A549 (cell line): ENCODE measurements around the gene STARD9. TPM values are rescaled to one million over a fixed set of nuclear protein-coding genes. Genes with fewer than 3 reads are reported as not detected.

Source experiments
- ATAC-seq, 2 experiments: fragments of 200-7000 bp in 1 of 2; fragments of >200 bp in 1 of 2; cut with Nextera tagmentation in 1 of 2; cut with Tn5 transposase in 1 of 2; 3 replicates each; pipeline versions ENCODE4 v1.8.0 to v1.9.1; 2018 to 2020; ENCODE audit warnings: mild to moderate bottlenecking in 1 of 2, moderate library complexity in 1 of 2
- CTCF ChIA-PET: fragments of 300-600 bp; sonication (Branson Sonifier 250); formaldehyde crosslinking; extraction: SDS; loops from one replicate; lab custom pipeline; 2021; ENCODE audit warnings: antibody characterized with exemption, inconsistent platforms; lab: Yijun Ruan, JAX
- POLR2A ChIA-PET: fragments of 350-600 bp; formaldehyde crosslinking; extraction: SDS; loops from one replicate; lab custom pipeline; 2021; ENCODE audit warnings: antibody characterized with exemption, inconsistent platforms; lab: Yijun Ruan, JAX
- DNase-seq, 2 experiments: peaks; one replicate each; pipeline versions ENCODE4 v3.0.0 to v3.0.0-alpha.2; 2011 to 2016; ENCODE audit warnings: low read depth in 1 of 2, low spot score in 1 of 2
- FAIRE-seq: peaks from 2 replicates; lab custom pipeline; 2011; peaks lifted over from hg19 to GRCh38; lab: Jason Lieb, UNC
- H3K27ac ChIP-seq, 2 experiments: fragments of >200 bp; sonication (Bioruptor Twin); formaldehyde crosslinking; 3 replicates each; pipeline ENCODE4 v1.5.1; 2016 to 2017
- H3K4me1 ChIP-seq: fragments of >200 bp; sonication (Bioruptor Twin); formaldehyde crosslinking; 3 replicates; pipeline ENCODE4 v1.6.1; 2016
- H3K4me2 ChIP-seq: fragments of >200 bp; sonication (Bioruptor Twin); formaldehyde crosslinking; 3 replicates; pipeline ENCODE4 v1.6.1; 2016
- H3K4me3 ChIP-seq: fragments of >200 bp; sonication (Bioruptor Twin); formaldehyde crosslinking; 3 replicates; pipeline ENCODE4 v1.5.1; 2016
- H3K9me3 ChIP-seq: fragments of >200 bp; sonication (Bioruptor Twin); formaldehyde crosslinking; 3 replicates; pipeline ENCODE4 v1.6.1; 2016
- CBX2 ChIP-seq: fragments of 200-600 bp; sonication (generic); IDR thresholded peaks from 2 replicates; pipeline ENCODE4 v1.6.1; 2016; ENCODE audit warnings: low read depth, mild to moderate bottlenecking, borderline replicate concordance
- CHD4 ChIP-seq: fragments of 200-600 bp; sonication (generic); IDR thresholded peaks from 2 replicates; pipeline ENCODE4 v1.6.1; 2016; ENCODE audit warnings: antibody characterized with exemption, mild to moderate bottlenecking, borderline replicate concordance
- EP300 ChIP-seq, 2 experiments: fragments of >200 bp; sonication (Bioruptor Twin); formaldehyde crosslinking; IDR thresholded peaks; 2 replicates in 1 of 2; 3 replicates in 1 of 2; pipeline ENCODE4 v1.6.1; 2016 to 2017
- ESRRA ChIP-seq: fragments of 150-350 bp; IDR thresholded peaks from 2 replicates; pipeline ENCODE4 v1.6.1; 2014; ENCODE audit warnings: mild to moderate bottlenecking, low read length, borderline replicate concordance
- FOSL2 ChIP-seq, 2 experiments: fragments of 450-650 bp in 1 of 2; fragments of >200 bp in 1 of 2; sonication (Bioruptor Twin) in 1 of 2; formaldehyde crosslinking; IDR thresholded peaks; 2 replicates each; pipeline versions ENCODE4 v1.5.0 to v1.6.1; 2016 to 2020; ENCODE audit warnings: mild to moderate bottlenecking in 1 of 2, moderate library complexity in 1 of 2
- HOXB5 ChIP-seq: fragments of 250-450 bp; sonication (Bioruptor Pico); IDR thresholded peaks from 2 replicates; pipeline ENCODE4 v1.5.0; 2020; ENCODE audit warnings: mild to moderate bottlenecking, moderate library complexity
- KDM1A ChIP-seq: fragments of 200-600 bp; sonication (generic); IDR thresholded peaks from 2 replicates; pipeline ENCODE4 v1.6.1; 2016; ENCODE audit warnings: low read depth, mild to moderate bottlenecking
- NPAS2 ChIP-seq: fragments of 250-450 bp; sonication (Bioruptor Pico); IDR thresholded peaks from 2 replicates; pipeline ENCODE4 v1.8.0; 2022; ENCODE audit warnings: mild to moderate bottlenecking, moderate library complexity, borderline replicate concordance
- PHF8 ChIP-seq: fragments of 200-600 bp; sonication (generic); IDR thresholded peaks from 2 replicates; pipeline ENCODE4 v1.6.1; 2016; ENCODE audit warnings: low read depth, mild to moderate bottlenecking, antibody characterized with exemption, moderate library complexity, borderline replicate concordance
- POLR2A ChIP-seq: IDR thresholded peaks from 2 replicates; pipeline ENCODE4 v1.6.1; 2012; ENCODE audit warnings: mild to moderate bottlenecking, low read length
- POLR2AphosphoS2 ChIP-seq: conservative IDR thresholded peaks from 2 replicates; pipeline ENCODE4 v1.6.1; 2012; ENCODE audit warnings: low read length, improper control_type of control experiment, inconsistent platforms
- RAD21 ChIP-seq, 2 experiments: fragments of >200 bp in 1 of 2; sonication (Bioruptor Twin) in 1 of 2; formaldehyde crosslinking in 1 of 2; IDR thresholded peaks in 1 of 2; conservative IDR thresholded peaks in 1 of 2; 2 replicates in 1 of 2; 3 replicates in 1 of 2; pipeline ENCODE4 v1.6.1; 2012 to 2018; ENCODE audit warnings: inconsistent platforms in 1 of 2
- RFX5 ChIP-seq: fragments of 450-650 bp; IDR thresholded peaks from 2 replicates; pipeline ENCODE4 v1.7.1; 2014; ENCODE audit warnings: antibody characterized with exemption, mild to moderate bottlenecking, moderate library complexity
- ZFP36 ChIP-seq: fragments of 450-650 bp; IDR thresholded peaks from 2 replicates; pipeline ENCODE4 v1.6.1; 2014; ENCODE audit warnings: borderline replicate concordance; ENCODE audit not compliant: partially characterized antibody
- WGBS: methylation state at CpG from one replicate; pipeline ENCODE4 v1.1.6; 2017; ENCODE audit errors: missing lambda C conversion rate; 5-methylcytosine and 5-hydroxymethylcytosine counted together
- polyA plus RNA-seq, 4 experiments: library from polyadenylated mRNA; depleted of rRNA in 3 of 4; stranded (reverse); fragments of >200 nt; fragmentation: RNase III in 1 of 4; extraction: RNeasy Plus Mini Kit Qiagen cat#74134 plus additional on column Dnase treatment in 1 of 4; gene quantifications; 2 replicates in 3 of 4; 3 replicates in 1 of 4; pipeline ENCODE4 v1.2.3, GENCODE V29; 2011 to 2017
- TF ChIP-seq, protein P1 (sequence below): fragments of 150-350 bp; IDR thresholded peaks from 2 replicates; pipeline ENCODE4 v1.6.1; 2014; ENCODE audit warnings: low read depth, mild to moderate bottlenecking, low read length
- TF ChIP-seq, protein P2 (sequence below): IDR thresholded peaks from 2 replicates; pipeline ENCODE4 v1.6.1; 2012
- TF ChIP-seq, protein P3 (sequence below): fragments of 450-650 bp; IDR thresholded peaks from 2 replicates; pipeline ENCODE4 v1.6.1; 2014; ENCODE audit warnings: antibody characterized with exemption
- TF ChIP-seq, protein P4 (sequence below): fragments of 250-450 bp; sonication (Bioruptor Pico); IDR thresholded peaks from 2 replicates; pipeline ENCODE4 v1.5.0; 2021; ENCODE audit warnings: mild to moderate bottlenecking, moderate library complexity, borderline replicate concordance

STARD9 gene
- polyA plus RNA-seq, 2 of the 4 experiments (the other 2 are of a cell fraction), result 1.2 TPM

DNA sequence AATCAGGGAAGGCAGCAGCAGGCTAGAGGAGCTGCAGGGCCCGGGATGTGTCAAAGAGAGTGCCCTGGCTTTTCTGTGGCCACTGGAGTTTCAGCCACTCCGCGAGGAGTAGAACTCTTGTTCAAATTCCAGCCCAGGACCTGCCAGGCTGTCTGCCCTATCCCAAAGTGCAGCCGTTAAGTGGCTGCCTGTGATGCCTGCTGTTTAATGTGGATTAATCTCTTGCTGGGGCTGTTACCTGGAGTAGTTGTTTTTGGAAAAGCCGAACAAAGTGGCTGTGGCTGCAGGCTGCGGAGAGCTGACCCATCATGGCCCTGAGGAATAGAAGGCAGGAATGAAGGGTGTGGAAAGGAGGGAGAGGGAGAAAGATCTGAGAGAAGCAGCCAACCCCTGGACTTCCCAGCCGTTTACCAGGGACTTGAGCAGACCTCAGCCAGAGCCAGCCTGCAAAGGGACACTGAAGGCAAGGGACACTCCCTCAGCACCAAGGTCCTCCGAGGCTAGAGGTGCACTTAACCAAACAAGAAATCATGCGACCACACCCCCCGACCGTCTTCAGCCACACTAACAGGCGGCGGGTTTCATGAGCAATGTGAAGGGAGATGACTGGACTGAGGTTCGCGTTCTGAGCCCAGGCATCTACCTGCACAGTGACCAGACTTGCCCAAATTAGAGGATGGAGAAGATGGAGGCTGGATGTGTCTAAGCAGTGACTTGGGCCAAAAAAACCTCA, 156.9 kb downstream of the STARD9 start (continued):
- TF ChIP-seq, protein P1, sequence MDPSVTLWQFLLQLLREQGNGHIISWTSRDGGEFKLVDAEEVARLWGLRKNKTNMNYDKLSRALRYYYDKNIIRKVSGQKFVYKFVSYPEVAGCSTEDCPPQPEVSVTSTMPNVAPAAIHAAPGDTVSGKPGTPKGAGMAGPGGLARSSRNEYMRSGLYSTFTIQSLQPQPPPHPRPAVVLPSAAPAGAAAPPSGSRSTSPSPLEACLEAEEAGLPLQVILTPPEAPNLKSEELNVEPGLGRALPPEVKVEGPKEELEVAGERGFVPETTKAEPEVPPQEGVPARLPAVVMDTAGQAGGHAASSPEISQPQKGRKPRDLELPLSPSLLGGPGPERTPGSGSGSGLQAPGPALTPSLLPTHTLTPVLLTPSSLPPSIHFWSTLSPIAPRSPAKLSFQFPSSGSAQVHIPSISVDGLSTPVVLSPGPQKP, result no peak
- TF ChIP-seq RAD21 (conservative IDR thresholded peaks at IDR 0.05 in 1 of 2, IDR thresholded peaks at IDR 0.05 in 1 of 2), result no peak
- no peak for TF ChIP-seq RFX5
- no peak for TF ChIP-seq ESRRA

DNA sequence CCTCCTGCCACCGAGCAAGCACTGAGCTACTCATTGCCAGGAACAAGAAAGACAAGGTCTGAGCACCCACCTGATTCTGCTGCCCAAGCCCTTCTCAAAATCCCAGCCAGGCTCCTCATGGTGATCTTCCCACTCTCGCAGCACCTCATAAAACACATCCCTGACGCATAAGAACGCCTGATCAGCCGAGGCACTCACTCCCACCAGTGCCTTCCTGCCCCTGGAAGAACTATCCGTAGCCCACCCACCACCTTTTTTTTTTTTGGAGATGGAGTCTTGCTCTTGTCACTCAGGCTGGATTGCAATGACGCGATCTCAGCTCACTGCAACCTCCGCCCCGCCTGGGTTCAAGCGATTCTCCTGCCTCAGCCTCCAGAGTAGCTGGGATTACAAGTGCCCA, 157.6 kb downstream of the STARD9 start:
- ChIA-PET POLR2A (no interaction called here), CTCF (interaction anchor here (0.6 to 3.0 kb wide), 5 partner anchors 10 to 553 kb away, joined by 3 to 10 read pairs (median 6); no protein-coding TSS in a partner anchor)
- no peaks in the 10 kb centered on the region for H3K9me3 ChIP-seq
- 97% methylated on average over 11 of the region's 11 CpGs for WGBS
- H3K27ac ChIP-seq, result no peak overlapping the region
- H3K4me1 ChIP-seq, result peaks cover 10% of the 10 kb centered on the region
- FAIRE-seq (no peak), ATAC-seq (no peak), DNase-seq (no peak)
- no peak overlapping the region for H3K4me3 ChIP-seq
- TF ChIP-seq, protein P2, sequence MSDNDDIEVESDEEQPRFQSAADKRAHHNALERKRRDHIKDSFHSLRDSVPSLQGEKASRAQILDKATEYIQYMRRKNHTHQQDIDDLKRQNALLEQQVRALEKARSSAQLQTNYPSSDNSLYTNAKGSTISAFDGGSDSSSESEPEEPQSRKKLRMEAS, result no peak
- TF ChIP-seq ZFP36 (no peak), KDM1A (no peak), CBX2 (no peak), RFX5 (no peak), POLR2A (no peak), POLR2AphosphoS2 (no peak)
- TF ChIP-seq, protein P3, sequence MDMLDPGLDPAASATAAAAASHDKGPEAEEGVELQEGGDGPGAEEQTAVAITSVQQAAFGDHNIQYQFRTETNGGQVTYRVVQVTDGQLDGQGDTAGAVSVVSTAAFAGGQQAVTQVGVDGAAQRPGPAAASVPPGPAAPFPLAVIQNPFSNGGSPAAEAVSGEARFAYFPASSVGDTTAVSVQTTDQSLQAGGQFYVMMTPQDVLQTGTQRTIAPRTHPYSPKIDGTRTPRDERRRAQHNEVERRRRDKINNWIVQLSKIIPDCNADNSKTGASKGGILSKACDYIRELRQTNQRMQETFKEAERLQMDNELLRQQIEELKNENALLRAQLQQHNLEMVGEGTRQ, result no peak
- TF ChIP-seq, protein P4, sequence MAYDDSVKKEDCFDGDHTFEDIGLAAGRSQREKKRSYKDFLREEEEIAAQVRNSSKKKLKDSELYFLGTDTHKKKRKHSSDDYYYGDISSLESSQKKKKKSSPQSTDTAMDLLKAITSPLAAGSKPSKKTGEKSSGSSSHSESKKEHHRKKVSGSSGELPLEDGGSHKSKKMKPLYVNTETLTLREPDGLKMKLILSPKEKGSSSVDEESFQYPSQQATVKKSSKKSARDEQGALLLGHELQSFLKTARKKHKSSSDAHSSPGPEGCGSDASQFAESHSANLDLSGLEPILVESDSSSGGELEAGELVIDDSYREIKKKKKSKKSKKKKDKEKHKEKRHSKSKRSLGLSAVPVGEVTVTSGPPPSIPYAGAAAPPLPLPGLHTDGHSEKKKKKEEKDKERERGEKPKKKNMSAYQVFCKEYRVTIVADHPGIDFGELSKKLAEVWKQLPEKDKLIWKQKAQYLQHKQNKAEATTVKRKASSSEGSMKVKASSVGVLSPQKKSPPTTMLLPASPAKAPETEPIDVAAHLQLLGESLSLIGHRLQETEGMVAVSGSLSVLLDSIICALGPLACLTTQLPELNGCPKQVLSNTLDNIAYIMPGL (CRISPR knock-in tag), result no peak
- H3K4me2 ChIP-seq, result no peak overlapping the region

DNA sequence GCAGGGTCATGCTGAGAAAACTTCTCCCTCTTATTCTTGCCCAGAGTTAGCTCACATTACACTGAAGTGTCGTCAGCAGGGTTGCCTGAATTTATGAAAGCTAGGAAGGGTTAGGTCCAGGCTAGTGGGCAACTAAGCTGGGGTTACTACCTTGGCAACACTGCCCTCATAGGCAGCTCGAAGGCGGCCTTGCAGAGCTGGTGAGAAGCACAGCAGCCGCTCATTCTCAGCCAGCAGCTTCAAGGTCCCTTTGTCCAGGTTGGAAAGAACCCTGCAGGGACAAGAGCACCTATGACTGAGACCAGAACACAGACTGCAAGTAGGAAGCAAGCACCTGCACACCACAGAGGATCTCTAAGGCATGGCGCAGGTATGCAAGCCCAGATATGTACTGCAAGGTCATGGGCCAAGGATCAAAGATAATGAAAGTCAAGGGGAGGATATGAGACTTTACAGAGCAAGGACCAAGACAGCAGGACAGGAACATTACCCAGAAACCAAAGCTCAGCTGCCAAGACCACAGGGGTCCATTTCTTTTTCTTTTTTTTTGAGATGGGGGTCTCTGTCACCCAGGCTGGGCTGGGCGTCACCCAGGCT, 158.8 kb downstream of the STARD9 start:
- Histone ChIP-seq H3K4me2 (no peak overlapping the region), H3K4me3 (no peak overlapping the region), H3K4me1 (peaks cover 10% of the 10 kb centered on the region), H3K27ac (no peak overlapping the region), H3K9me3 (no peaks in the 10 kb centered on the region)
- ATAC-seq, result no peak
- CTCF ChIA-PET, result interaction anchor here (1.1 to 3.0 kb wide), 4 partner anchors 11 to 552 kb away, joined by 4 to 10 read pairs (median 6); no protein-coding TSS in a partner anchor
- TF ChIP-seq HOXB5 (CRISPR knock-in tag) (no peak), FOSL2 (IDR thresholded peaks at IDR 0.05) (no peak), FOSL2 (CRISPR knock-in tag; IDR thresholded peaks at IDR 0.05) (no peak), NPAS2 (CRISPR knock-in tag) (no peak), EP300 (IDR thresholded peaks at IDR 0.05) (no peak), CHD4 (no peak), PHF8 (no peak)
- POLR2A ChIA-PET, result no interaction called here
- 100% methylated on average over 5 of the region's 6 CpGs for WGBS
- no peak for FAIRE-seq
- DNase-seq, result no peak
